Activated gamma-delta T cell treated with anti-CD3 and anti-CD28 coated beads, Interleukin-2, amount 50 U/mL, for 16 hours (primary cell): ENCODE measurements around the gene ZFHX3.
"Not testable (repeated sequence)": the region's sequence is repeated elsewhere in the genome, so short reads cannot be mapped to it uniquely, and the experiment has no call there.

Experiments
- DNase-seq: peaks from one replicate; pipeline ENCODE4 v3.0.0-alpha.2; 2020; ENCODE audit warnings: low read depth

The ZFHX3 gene

DNA sequence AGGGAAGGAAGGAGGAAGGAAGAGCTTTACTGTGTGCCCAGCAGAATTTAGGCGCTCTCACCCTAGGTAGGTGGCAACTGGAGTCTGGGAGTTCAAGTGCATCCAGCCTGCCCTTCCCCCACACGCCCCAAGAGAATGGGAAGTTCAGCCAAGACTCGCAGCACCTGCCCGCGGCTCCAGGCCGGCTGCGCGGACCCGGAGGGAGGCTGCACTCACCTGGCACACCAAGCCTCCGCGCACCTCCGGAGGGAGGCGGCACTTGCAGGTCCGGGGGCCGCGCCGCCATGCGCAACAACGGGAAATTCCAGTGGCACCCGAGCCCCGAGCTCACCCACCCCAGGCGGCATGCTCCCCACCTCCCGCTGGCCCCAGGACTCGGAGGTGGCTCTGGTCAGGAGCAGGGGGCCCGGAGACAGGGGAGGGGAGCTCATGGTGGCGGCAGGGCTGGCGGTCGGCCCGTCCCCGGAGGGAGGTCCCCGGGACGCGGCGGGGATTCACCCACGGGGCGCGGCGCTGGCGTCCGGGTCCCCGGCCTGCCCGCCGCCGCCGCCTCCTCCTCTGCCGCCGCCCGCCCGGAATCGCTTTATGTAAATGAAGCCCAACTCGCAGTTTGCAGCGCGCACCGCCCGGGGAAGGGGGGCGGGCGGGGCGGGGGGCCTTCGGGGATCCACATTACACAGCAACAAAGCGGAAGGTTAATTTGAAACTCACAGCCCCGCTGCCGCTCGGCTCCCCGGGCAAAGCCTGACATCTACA lies at the start of gene ZFHX3:
TSS of gene ZFHX3 (minus strand) at position 593 of the 756 bp plus-strand sequence. CDS start 87,983 bp downstream, outside the sequence.
- no peak for DNase-seq

GRCh38 chr16:73096510-73096909 lies 48.6 kb upstream of the ZFHX3 start:
- no peak for DNase-seq

- DNase-seq, result no peak
These were observed 48.0 kb upstream of the ZFHX3 start for GRCh38 chr16:73095885-73096421.

DNA sequence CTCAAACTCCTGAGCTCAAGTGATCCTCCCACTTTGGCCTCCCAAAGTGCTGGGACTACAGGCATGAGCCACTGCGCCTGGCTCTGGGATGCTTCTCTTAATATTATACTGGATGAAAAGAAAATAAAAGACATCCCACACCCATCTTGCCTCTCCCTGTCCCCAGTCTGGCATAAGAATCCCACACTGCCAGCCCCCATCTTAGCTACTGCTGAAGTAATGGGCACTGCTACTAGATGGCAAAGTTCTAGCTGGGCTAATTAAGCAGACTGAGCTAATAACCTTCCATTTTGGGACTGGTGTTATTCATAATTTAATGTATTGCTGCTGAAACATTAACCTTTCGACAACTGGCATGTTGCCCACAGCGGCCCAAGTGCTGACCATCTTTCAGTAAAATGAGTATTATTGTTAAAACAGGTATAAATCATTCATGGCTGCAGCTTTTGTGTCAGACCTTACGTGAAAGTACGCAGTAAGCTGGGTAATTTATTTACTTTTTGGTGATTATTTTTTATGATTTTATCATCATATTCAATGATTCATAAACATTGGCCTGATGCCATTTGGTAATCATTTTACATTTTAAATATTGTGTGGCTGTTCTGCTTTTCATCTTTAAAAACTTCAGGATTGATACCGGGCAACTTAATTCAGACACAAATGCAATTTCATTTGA lies 47.4 kb upstream of the ZFHX3 start:
- no peak for DNase-seq

GRCh38 chr16:73094371-73094770 lies 46.4 kb upstream of the ZFHX3 start:
- no peak for DNase-seq

- no peak for DNase-seq
These were observed 45.5 kb upstream of the ZFHX3 start for GRCh38 chr16:73093146-73094144.

GRCh38 chr16:73092236-73092781 lies 44.4 kb upstream of the ZFHX3 start:
- DNase-seq, result no peak

GRCh38 chr16:73091174-73091573 lies 43.2 kb upstream of the ZFHX3 start:
- DNase-seq, result no peak

- DNase-seq, result no peak
These were observed 41.5 kb upstream of the ZFHX3 start for GRCh38 chr16:73089420-73089819.

DNA sequence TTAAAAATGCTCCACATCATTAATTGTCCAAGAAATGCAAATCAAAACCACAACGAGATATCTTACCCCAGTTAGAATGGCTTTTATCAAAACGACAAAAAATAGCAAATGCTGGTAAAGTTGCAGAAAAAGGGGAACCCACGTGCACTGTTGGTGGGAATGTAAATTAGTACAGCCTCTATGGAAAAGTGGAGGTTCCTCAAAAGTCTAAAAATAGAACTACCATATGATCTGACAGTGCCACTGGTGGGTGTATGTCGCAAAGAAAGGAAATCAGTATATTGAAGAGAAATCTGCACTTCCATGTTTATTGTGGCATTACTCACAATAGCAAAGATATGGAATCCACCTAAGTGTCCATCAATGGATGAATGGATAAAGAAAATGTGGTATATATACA lies 38.2 kb upstream of the ZFHX3 start:
- no peak for DNase-seq

GRCh38 chr16:73083271-73083670 lies 35.3 kb upstream of the ZFHX3 start:
- DNase-seq, result no peak

DNA sequence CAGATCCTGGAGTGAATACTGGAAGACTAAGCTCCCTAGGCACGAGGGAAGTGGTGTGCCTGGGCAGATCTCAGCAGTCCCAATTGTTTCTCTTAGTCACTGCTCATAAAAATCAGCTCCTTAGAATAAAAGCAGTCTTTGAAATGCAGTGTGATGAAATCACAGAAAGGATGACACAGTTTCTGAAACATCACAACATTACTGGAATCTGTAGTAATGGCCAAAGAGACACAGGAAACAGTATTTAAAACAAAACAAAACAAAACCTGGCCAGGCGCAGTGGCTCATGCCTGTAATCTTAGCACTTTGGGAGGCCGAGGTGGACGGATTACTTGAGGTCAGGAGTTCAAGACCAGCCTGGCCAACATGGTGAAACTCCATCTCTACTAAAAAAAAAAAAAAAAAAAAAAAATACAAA lies 34.7 kb upstream of the ZFHX3 start:
- DNase-seq, result not testable (repeated sequence)

DNA sequence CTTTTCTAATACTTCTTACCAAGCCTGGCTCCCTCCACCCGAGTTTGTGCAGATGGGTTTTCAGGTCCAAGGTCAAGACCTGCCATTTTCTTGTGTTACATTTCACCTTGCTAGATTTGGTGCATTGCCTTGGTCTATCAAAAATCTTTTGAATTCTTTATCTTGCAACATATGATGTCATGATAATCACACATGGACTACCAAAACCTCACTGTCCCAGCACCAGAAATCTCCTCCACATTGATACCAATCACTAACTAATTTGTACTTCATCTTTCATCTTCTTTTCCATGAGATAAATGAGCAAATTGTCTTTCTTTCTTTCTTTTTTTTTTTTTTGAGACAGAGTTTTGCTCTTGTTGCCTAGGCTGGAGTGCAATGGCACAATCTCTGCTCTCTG lies 33.0 kb upstream of the ZFHX3 start:
- DNase-seq, result no peak

GRCh38 chr16:73076324-73076810 lies 28.4 kb upstream of the ZFHX3 start:
- DNase-seq, result no peak

- no peak for DNase-seq
These were observed 26.5 kb upstream of the ZFHX3 start for GRCh38 chr16:73074382-73074781.

- not testable (repeated sequence) for DNase-seq
These were observed 24.1 kb upstream of the ZFHX3 start for GRCh38 chr16:73072051-73072450.

GRCh38 chr16:73071131-73071940 lies 23.4 kb upstream of the ZFHX3 start:
- DNase-seq, result no peak

GRCh38 chr16:73069581-73070262 lies 21.8 kb upstream of the ZFHX3 start:
- DNase-seq, result no peak

DNA sequence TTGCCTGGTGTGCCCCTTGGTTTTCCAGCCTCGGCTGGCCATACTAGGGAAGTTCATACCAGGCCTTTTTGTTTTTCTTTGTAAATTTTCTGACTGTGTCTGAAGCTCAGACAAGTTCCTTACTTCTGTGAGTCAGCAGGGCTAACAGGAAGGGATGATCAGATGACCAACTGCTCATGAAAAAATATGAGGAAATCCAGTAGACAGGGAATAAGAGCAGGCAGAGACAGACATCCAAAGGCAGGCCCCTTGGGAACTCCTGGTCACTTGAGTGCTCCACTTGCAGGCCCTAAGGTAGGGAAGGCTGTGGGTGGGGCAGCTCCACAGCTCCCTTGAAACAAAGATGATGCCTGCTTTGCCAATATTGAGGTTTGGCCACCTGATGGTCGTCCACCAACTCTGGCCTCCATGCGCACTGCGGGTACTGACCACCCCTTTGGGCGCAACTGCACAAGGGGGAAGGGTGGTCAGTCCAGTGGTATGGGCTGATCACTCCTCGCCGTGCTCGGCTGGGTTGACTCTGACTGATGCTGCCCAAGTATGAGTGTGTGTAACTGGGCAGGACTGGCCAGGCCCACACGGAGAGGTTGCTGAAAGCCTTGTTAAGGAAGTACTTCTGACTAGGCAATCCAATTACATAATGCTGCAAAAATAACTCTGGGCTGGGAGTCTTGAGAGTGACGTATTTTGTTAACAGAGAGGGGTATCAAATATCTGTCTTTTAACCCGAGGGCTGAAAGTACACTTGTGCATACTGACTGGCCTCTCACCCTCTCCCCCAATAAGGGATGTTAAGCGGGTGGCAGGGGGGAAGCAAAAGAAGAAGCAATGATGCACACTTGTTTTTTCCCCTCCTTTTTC lies 20.8 kb upstream of the ZFHX3 start:
- DNase-seq, result no peak
